IPS-18c (cell line): ENCODE results near the gene TGIF2.
A peak's percentile ranks its signal among the peaks of the same experiment; 100 is the strongest.
"Not testable (repeated sequence)": the region's sequence is repeated elsewhere in the genome, so short reads cannot be mapped to it uniquely, and the experiment has no call there.

Experiments
- H3K4me3 ChIP-seq: 2 replicates; pipeline ENCODE4 v1.7.0; 2013; ENCODE audit warnings: low read depth, mild to moderate bottlenecking, low read length, moderate library complexity; ENCODE audit not compliant: insufficient read depth
- H3K9me3 ChIP-seq: one replicate; pipeline ENCODE4 v1.6.1; 2013; ENCODE audit warnings: mild to moderate bottlenecking, low read length, moderate library complexity; ENCODE audit not compliant: control insufficient read depth, insufficient read depth

The TGIF2 gene

DNA sequence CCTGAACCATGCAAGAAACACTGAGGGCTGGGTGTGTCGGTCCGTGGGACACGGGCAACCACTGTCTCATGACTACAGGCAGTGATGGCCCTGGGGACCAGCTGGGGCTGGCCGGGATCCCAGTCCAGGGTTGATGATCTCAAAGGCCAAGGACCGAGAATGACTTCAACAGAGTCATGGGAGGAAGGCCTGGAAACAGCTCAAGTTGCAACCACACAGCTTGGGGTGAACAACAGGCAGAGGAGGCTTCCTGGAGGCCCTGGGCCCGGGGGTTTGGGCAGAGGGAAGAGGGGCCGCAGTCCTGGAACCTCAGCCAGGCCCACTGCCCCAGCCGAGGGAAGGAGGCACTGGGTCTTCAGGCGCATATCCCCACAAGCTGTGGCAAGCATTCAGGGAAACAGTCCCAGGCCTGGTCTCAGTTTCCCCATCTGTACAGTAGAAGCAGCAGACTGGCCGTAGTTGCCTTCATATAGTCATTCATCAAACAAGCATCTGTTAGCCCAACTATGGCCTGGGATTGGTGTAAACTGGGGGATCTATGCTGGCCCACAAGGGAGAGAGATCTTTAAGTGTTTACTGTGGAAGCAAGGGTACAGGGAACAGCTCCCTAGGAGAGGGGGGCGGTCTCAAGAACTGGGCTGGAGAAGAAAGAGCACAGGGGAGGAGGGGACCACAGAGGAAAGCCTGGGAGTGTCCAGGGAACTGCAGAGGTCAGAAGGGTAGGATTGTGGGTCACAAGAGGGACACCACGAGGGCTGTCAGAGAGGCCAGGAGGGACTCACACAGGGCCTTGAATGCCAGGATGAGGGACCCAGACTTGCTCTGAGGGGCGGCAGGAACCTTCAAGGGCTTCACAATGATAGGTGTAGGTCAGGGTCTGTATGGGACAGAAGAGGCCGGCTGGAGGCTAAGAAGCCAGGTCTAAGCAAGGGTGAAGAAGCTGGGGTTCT is 29.9 kb upstream of the TGIF2 start:
- Histone ChIP-seq H3K9me3 (peaks cover 2% of the 10 kb centered on the region), H3K4me3 (peak overlapping the region; percentile 20; the same call in 1 of the 2 replicates)

DNA sequence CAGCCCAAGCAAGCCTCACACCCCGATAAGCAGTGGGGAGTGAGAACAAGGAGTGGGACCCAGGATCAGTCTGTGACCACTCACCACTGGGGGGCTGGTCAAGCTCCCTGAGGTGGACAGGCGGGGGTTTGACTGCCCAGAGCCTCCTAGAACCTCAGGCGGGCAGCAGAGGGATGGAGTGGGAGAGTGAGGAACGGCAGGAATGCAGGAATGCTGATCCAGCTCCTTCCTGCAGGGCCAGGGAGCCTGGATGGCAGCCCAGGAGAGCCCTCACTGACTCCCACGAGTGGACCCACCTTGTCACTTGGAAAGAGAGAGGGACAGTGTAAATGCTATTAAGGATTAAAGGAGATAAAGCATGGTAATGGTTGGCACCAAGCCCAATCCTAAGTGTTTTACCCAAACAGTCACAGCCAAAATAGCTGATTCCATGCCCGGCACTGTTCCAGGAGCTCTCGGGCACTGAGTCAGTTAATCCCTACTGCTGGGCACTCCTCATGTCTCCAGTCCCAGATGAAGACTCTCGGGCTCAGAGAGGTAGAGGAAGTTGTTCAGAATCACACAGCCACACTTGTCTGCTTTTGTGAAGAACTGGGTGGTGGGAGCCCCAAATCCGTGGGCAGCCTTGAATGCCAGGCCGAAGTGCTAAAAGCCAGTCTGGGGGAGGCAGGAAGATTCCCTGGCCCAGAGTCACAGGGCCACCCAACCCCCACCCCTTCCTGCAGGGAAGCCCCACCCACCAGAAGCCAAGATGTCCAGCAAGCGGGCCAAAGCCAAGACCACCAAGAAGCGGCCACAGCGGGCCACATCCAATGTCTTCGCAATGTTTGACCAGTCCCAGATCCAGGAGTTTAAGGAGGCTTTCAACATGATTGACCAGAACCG is 29.0 kb upstream of the TGIF2 start:
- Histone ChIP-seq H3K9me3 (peaks cover 2% of the 10 kb centered on the region), H3K4me3 (no peak overlapping the region)

DNA sequence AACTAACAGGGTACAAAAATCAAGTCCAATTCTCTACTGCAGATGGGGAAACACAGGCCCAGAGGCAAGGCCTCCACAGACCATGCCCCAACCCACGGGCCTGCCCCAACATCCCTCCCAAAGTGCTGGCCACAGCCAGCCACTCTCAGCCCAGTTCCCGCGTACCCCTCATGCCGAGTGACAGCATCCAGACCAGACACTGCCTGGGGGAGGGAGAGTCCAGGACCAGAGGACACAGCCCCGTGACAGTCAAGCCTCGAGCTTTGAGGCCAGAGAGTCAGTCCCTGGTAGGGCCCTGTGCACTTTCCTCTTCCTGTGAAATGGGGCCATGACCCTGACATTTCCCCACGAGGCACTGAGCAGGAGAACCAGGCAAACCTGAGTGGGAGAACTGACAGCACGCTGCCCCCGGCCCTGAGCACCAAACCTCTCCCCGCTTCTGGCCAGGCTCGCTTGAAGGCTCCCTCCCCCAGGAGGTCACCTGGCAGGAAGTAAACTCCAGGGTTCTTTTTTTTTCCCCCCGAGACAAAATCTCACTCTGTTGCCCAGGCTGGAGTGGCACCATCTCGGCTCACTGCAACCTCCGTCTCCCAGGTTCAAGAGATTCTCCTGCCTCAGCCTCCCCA is 27.2 kb upstream of the TGIF2 start:
- H3K4me3 ChIP-seq, result no peak overlapping the region
- H3K9me3 ChIP-seq, result peaks cover 4% of the 10 kb centered on the region

DNA sequence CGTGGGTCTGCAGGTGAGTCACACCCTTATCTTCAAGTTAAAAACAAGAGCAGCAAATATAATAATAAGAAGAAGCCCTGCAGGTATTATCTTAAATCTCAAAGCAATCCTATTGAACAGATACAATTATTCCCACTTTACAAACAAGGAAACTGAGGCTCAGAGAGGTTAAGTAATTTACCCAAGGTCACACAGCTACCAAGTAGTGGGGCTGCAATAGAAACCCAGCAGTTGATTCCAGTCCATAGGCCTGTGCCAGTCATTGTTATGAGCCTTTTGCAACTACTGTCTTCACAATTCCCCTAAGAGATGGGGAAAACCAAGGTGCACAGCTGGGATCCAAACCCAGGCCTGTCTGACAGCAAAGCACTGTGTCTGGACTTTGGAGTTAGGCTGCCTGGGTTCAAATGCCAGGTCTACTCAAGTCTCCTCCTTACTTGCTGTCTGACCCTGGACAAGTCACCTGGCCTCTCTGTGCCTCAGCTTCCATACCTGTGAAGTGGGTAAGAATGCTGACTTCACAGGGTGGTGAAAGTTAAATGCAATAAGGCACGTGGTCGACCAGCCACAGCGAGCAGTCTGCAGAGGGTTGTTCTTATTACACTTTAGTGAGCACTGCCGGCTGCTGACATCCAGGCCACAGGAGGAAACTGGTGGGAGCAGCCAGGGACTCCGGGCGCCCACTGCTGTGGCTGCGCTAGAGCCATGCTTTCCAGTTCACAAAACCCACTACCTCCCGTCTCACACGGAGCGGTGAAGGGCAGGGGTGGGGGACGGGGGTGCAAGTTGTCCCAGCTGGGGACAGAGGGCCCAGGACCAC is 26.0 kb upstream of the TGIF2 start:
- Histone ChIP-seq H3K4me3 (no peak overlapping the region), H3K9me3 (peaks cover 4% of the 10 kb centered on the region)

DNA sequence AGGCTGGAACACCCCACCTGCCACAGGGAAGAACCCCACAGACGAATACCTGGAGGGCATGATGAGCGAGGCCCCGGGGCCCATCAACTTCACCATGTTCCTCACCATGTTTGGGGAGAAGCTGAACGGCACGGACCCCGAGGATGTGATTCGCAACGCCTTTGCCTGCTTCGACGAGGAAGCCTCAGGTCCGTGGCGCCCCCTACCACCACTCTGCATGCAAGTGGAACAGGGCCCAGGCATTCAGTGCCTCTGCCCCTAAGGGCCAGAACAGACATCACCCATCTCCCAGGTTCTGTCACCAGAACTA is 25.4 kb upstream of the TGIF2 start:
- H3K4me3 ChIP-seq, result no peak overlapping the region
- peaks cover 4% of the 10 kb centered on the region for H3K9me3 ChIP-seq

DNA sequence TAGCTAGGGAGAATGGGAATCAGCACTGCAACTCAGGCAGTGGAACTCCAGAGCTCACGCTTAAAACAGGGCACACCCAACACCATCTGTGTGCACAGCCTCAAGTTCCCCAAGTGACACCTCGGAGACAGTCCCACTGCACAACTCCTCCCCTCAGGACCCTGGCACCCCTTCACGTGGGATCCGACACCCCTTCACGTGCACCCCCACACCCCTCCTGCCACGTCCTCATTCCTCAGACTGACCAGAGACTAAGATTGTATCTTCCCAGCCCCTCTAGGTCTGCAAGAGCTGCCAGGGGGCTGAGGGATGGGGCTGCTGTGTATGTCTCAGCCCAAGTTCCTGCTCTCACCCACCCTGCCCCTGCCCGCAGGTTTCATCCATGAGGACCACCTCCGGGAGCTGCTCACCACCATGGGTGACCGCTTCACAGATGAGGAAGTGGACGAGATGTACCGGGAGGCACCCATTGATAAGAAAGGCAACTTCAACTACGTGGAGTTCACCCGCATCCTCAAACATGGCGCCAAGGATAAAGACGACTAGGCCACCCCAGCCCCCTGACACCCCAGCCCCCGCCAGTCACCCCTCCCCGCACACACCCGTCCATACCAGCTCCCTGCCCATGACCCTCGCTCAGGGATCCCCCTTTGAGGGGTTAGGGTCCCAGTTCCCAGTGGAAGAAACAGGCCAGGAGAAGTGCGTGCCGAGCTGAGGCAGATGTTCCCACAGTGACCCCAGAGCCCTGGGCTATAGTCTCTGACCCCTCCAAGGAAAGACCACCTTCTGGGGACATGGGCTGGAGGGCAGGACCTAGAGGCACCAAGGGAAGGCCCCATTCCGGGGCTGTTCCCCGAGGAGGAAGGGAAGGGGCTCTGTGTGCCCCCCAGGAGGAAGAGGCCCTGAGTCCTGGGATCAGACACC is 24.4 kb upstream of the TGIF2 start:
- H3K4me3 ChIP-seq, result no peak overlapping the region
- peaks cover 4% of the 10 kb centered on the region for H3K9me3 ChIP-seq

DNA sequence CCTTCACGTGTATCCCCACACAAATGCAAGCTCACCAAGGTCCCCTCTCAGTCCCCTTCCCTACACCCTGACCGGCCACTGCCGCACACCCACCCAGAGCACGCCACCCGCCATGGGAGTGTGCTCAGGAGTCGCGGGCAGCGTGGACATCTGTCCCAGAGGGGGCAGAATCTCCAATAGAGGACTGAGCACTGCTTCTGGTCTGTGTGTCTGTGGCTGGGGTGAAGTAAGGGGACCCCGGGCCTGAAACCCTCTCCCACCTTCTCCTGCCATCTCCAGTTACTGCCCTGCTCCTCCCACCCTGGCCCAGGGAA is 23.8 kb upstream of the TGIF2 start:
- Histone ChIP-seq H3K9me3 (peaks cover 4% of the 10 kb centered on the region), H3K4me3 (no peak overlapping the region)

DNA sequence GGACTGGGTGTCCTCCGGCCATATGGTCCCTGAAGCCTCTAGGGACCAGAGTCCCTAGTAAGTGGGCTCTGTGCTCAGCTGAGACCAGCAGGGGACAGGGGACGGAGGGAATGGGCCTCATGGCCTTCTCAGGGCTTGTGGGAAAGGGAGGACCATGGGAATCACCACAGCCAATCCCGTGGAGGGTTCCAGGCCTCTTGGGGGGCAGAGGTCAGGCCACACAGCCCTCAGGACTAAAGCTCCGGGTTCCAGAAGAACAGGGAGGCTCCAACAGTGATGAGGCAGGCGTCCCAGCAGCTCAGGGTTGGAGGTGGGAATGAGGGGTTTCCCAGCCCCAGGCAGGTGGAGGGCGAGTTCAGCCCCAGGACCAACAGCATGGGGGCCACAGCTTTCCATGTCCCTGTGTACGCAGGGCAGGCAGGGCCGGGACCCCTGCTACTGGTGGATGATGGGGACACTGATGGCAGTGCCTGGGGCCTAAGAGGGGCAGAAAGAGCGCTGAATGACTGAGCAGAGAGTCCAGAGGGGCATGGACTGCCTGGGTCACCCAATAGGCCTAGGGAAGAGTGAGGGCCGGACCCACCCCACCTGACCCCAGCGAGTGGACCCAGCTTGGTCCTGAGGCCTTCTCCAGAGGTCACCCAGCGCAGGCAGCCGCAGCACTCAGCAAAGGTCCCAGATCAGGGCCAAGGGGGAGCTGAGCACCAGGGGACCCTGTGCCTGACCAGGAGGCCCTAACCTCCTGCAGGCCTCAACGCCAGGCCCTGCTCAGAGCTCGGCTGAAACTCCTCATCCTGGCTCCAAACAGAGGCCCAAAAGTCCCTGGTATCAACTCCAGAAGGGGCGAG is 23.2 kb upstream of the TGIF2 start:
- no peak overlapping the region for H3K4me3 ChIP-seq
- H3K9me3 ChIP-seq, result peaks cover 4% of the 10 kb centered on the region

DNA sequence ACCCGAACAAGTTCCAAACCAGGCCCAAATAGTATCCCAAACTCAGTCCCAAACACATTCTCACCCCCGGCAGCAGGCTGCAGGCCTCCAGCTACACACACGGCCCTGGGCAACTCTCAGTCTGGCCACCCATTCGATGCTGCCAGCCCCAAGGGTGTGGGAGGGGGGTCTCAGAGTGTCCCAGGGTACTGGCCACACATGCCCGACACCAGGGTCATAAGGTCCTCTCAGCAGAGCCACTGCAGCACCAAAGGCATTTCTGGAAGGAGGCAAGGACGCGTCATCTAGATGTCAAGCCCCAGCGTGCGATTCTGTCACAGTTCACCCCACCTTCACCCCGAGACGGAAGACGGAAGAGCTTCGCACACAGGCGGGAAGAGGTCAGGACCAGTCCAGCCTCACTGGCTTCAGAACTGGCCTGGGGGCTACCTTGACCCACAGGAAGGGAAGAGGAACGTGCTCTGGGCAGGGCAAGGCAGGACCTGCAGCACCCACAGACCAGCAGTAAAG is 22.6 kb upstream of the TGIF2 start:
- no peak overlapping the region for H3K4me3 ChIP-seq
- peaks cover 4% of the 10 kb centered on the region for H3K9me3 ChIP-seq

DNA sequence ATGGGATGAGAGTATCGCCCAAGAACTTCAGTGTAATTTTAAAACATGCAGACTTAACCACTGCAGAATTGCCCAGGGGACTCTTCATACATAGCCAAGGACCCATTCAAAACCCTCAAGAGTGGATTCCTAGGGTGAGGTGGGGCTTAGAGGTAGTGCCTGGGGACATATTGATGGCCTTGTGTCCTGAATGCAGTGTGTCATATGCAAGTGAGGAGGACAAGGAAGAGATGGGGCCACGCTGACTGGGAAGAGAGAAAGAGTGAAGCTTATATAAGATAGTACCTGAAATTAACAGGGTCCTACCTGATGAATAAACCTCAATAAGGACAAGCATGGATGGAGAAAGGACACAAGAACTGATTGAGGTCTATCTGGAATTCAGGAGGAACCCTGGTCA is 18.1 kb upstream of the TGIF2 start:
- Histone ChIP-seq H3K9me3 (peaks cover 2% of the 10 kb centered on the region), H3K4me3 (no peak overlapping the region)

DNA sequence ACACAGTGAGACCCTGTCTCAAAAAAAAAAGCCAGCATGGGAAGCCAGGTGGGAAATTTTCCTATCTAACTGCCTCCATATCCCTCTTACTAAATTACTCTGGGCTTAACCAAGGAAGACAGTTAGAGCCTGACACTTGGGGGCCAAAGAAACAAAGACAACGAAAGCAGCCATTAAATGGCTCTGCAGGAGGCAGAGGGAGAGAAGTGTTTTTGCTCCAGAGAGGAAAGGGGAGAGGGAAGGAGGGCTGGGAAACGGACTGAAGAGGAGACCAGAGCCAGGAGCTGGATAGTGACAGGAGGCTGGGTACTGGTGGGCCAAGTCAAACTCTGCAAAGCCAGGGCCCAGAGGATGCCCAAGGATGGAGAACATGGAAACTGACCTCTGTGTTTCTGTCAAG is 10.7 kb upstream of the TGIF2 start:
- H3K9me3 ChIP-seq, result peaks cover 5% of the 10 kb centered on the region
- H3K4me3 ChIP-seq, result no peak overlapping the region

DNA sequence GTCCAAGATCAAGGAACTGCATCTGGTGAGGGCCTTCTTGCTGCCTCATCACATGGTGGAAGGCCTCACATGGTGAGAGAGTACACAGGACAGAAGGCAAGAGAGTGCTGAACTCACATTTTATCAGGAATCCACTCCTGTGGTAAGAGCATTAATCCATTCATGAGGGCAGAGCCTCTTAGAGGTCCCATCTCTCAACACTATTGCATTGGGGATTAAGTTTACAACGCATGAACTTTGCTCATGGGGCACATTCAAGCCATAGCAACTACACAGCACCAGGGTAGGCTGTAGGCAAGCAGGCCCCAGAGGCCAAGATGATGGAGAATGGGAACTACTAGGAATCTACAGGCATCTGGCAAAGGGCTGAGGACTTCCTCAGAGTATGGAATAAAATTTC is 10.0 kb upstream of the TGIF2 start:
- H3K9me3 ChIP-seq, result peaks cover 3% of the 10 kb centered on the region
- no peak overlapping the region for H3K4me3 ChIP-seq

DNA sequence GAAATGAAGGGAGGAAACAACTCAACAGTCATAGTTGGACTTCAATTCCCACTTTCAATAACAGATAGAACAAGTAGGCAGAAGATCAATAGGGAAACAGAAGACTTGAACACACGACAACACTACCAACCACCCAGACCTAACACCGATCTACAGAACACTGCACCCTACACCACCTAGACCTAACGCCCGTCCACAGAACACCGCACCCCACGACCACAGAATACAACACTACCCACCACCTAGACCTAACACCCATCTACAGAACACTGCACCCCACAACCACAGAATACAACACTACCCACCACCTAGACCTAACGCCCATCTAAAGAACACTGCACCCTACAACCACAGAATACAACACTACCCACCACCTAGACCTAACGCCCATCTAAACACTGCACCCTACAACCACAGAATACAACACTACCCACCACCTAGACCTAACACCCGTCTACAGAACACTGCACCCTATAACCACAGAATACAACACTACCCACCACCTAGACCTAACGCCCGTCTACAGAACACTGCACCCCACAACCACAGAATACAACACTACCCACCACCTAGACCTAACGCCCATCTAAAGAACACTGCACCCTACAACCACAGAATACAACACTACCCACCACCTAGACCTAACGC is 9.2 kb upstream of the TGIF2 start:
- not testable (repeated sequence) for H3K4me3 ChIP-seq, H3K9me3 ChIP-seq

DNA sequence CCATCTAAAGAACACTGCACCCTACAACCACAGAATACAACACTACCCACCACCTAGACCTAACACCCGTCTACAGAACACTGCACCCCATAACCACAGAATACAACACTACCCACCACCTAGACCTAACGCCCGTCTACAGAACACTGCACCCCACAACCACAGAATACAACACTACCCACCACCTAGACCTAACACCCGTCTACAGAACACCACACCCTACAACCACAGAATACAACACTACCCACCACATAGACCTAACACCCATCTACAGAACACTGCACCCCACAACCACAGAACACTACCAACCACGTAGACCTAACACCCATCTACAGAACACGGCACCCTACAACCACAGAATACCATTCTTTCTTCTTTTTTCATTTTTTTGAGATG is 8.7 kb upstream of the TGIF2 start:
- H3K4me3 ChIP-seq, H3K9me3 ChIP-seq: not testable (repeated sequence)

DNA sequence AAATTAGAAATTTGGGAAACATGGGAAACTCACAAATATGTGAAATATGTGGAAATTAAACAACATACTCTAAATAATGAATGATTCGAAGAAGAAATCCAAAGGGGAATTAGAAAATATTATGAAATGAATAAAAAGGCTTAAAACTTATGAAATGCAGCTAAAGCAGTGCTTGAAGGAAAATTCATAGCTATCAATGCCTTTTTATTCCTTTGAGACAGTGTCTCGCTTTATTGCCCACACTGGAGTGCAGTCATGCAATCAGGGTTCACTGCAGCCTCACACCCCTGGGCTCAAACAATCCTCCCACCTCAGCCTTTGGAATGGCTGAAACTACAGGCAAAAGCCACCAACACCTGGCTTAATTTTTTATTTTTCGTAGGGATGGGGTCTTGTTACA is 7.9 kb upstream of the TGIF2 start:
- H3K9me3 ChIP-seq, result peaks cover 3% of the 10 kb centered on the region
- H3K4me3 ChIP-seq, result no peak overlapping the region
